Activated naive CD8-positive, alpha-beta T cell treated with anti-CD3 and anti-CD28 coated beads, Interleukin-2, amount 10 ng/mL, durations not matched to agents 7 days and 5 days (primary cell): Measurements from ENCODE around the gene TRDN. TPM values are rescaled to one million over a fixed set of nuclear protein-coding genes. Genes with fewer than 3 reads are reported as not detected.

Experiments
- ATAC-seq: fragments of 150-1000 bp; cut with Tn5 transposase; one replicate; pipeline ENCODE4 v1.10.0; 2021; ENCODE audit warnings: low read depth, moderate library complexity
- POLR2A ChIA-PET: fragments of 350-600 bp; sonication (Branson Sonifier 250); formaldehyde crosslinking; loops from one replicate; lab custom pipeline; 2021; ENCODE audit warnings: antibody characterized with exemption; lab: Charles Lee
- DNase-seq: peaks from one replicate; pipeline ENCODE4 v3.0.0; 2021
- H3K27ac Mint-ChIP-seq: one replicate; pipeline ENCODE4 v1.8.0; 2022; ENCODE audit warnings: mild to moderate bottlenecking, mixed read lengths
- H3K27me3 Mint-ChIP-seq: one replicate; pipeline ENCODE4 v1.8.0; 2022; ENCODE audit warnings: mild to moderate bottlenecking, moderate library complexity, mixed read lengths
- H3K36me3 Mint-ChIP-seq: one replicate; pipeline ENCODE4 v1.8.0; 2021; ENCODE audit warnings: mild to moderate bottlenecking, mixed read lengths
- H3K4me1 Mint-ChIP-seq: one replicate; pipeline ENCODE4 v1.8.0; 2021; ENCODE audit warnings: mixed read lengths
- H3K4me3 Mint-ChIP-seq: one replicate; pipeline ENCODE4 v1.8.0; 2022; ENCODE audit warnings: mild to moderate bottlenecking, moderate library complexity, mixed read lengths
- H3K9me3 Mint-ChIP-seq: one replicate; pipeline ENCODE4 v1.8.0; 2021; ENCODE audit warnings: mixed read lengths
- total RNA-seq, 2 experiments: library from RNA; stranded (reverse); gene quantifications; one replicate each; pipeline ENCODE4 v1.2.3, GENCODE V29; 2021

TRDN gene
- total RNA-seq, 2 experiments from 2014 or later, result not detected

GRCh38 chr6:123529843-123530242 lies 106.9 kb downstream of the TRDN start:
- Mint-ChIP-seq H3K4me1 (no peaks in the 10 kb centered on the region), H3K27ac (no peak overlapping the region), H3K27me3 (no peaks in the 10 kb centered on the region), H3K9me3 (peaks cover 1% of the 10 kb centered on the region), H3K4me3 (no peak overlapping the region), H3K36me3 (no peaks in the 10 kb centered on the region)
- no peak for ATAC-seq
- POLR2A ChIA-PET, result no interaction called here
- DNase-seq, result no peak

- ATAC-seq (no peak), DNase-seq (no peak)
- POLR2A ChIA-PET, result no interaction called here
- no peak overlapping the region for H3K27ac Mint-ChIP-seq
- H3K27me3 Mint-ChIP-seq, result no peaks in the 10 kb centered on the region
- H3K36me3 Mint-ChIP-seq, result no peaks in the 10 kb centered on the region
- no peaks in the 10 kb centered on the region for H3K4me1 Mint-ChIP-seq
- peaks cover 1% of the 10 kb centered on the region for H3K9me3 Mint-ChIP-seq
- H3K4me3 Mint-ChIP-seq, result no peak overlapping the region
Observed at GRCh38 chr6:123529058-123529457, 107.7 kb downstream of the TRDN start.

- DNase-seq (no peak), ATAC-seq (no peak)
- Mint-ChIP-seq H3K9me3 (peaks cover 1% of the 10 kb centered on the region), H3K27ac (no peak overlapping the region), H3K36me3 (no peaks in the 10 kb centered on the region), H3K4me3 (no peak overlapping the region), H3K27me3 (no peaks in the 10 kb centered on the region), H3K4me1 (no peaks in the 10 kb centered on the region)
- POLR2A ChIA-PET, result no interaction called here
Observed at GRCh38 chr6:123527406-123527805, 109.3 kb downstream of the TRDN start.

- Mint-ChIP-seq H3K27ac (no peak overlapping the region), H3K36me3 (no peaks in the 10 kb centered on the region), H3K27me3 (no peaks in the 10 kb centered on the region), H3K9me3 (peaks cover 1% of the 10 kb centered on the region), H3K4me3 (no peak overlapping the region), H3K4me1 (no peaks in the 10 kb centered on the region)
- POLR2A ChIA-PET, result no interaction called here
- ATAC-seq (no peak), DNase-seq (no peak)
Observed at GRCh38 chr6:123526128-123526527, 110.6 kb downstream of the TRDN start.

- Mint-ChIP-seq H3K27ac (no peak overlapping the region), H3K4me1 (no peaks in the 10 kb centered on the region), H3K27me3 (no peaks in the 10 kb centered on the region), H3K9me3 (peaks cover 1% of the 10 kb centered on the region), H3K4me3 (no peak overlapping the region), H3K36me3 (no peaks in the 10 kb centered on the region)
- POLR2A ChIA-PET, result no interaction called here
- DNase-seq, result no peak
- no peak for ATAC-seq
Observed at GRCh38 chr6:123524781-123525180, 112.0 kb downstream of the TRDN start.

- DNase-seq (no peak), ATAC-seq (no peak)
- no peaks in the 10 kb centered on the region for H3K36me3 Mint-ChIP-seq
- H3K4me1 Mint-ChIP-seq, result no peaks in the 10 kb centered on the region
- H3K9me3 Mint-ChIP-seq, result no peaks in the 10 kb centered on the region
- no peak overlapping the region for H3K4me3 Mint-ChIP-seq
- POLR2A ChIA-PET, result no interaction called here
- no peak overlapping the region for H3K27ac Mint-ChIP-seq
- no peaks in the 10 kb centered on the region for H3K27me3 Mint-ChIP-seq
Observed at GRCh38 chr6:123520217-123520616, 116.5 kb downstream of the TRDN start.

GRCh38 chr6:123519189-123519505 lies 117.6 kb downstream of the TRDN start:
- H3K27me3 Mint-ChIP-seq, result no peaks in the 10 kb centered on the region
- no peaks in the 10 kb centered on the region for H3K36me3 Mint-ChIP-seq
- H3K4me1 Mint-ChIP-seq, result no peaks in the 10 kb centered on the region

GRCh38 chr6:123518441-123519188 lies 118.1 kb downstream of the TRDN start:
- Mint-ChIP-seq H3K4me1 (no peaks in the 10 kb centered on the region), H3K36me3 (no peaks in the 10 kb centered on the region), H3K4me3 (no peak overlapping the region), H3K27ac (no peak overlapping the region), H3K9me3 (no peaks in the 10 kb centered on the region), H3K27me3 (no peaks in the 10 kb centered on the region)
- POLR2A ChIA-PET, result no interaction called here
- ATAC-seq (no peak), DNase-seq (no peak)

More at GRCh38 chr6:123519189-123519505, 117.6 kb downstream of the TRDN start:
- ATAC-seq (no peak), DNase-seq (no peak)
- Mint-ChIP-seq H3K27ac (no peak overlapping the region), H3K9me3 (no peaks in the 10 kb centered on the region), H3K4me3 (no peak overlapping the region)
- POLR2A ChIA-PET, result no interaction called here

- DNase-seq (no peak), ATAC-seq (no peak)
- no peaks in the 10 kb centered on the region for H3K4me1 Mint-ChIP-seq
- no peaks in the 10 kb centered on the region for H3K27me3 Mint-ChIP-seq
- POLR2A ChIA-PET, result no interaction called here
- H3K36me3 Mint-ChIP-seq, result no peaks in the 10 kb centered on the region
- no peak overlapping the region for H3K27ac Mint-ChIP-seq
- no peak overlapping the region for H3K4me3 Mint-ChIP-seq
- H3K9me3 Mint-ChIP-seq, result no peaks in the 10 kb centered on the region
Observed at GRCh38 chr6:123515715-123516114, 121.0 kb downstream of the TRDN start.

GRCh38 chr6:123509112-123509511 lies 127.6 kb downstream of the TRDN start:
- Mint-ChIP-seq H3K27me3 (no peaks in the 10 kb centered on the region), H3K4me3 (no peak overlapping the region), H3K27ac (no peak overlapping the region), H3K36me3 (no peaks in the 10 kb centered on the region), H3K9me3 (peaks cover 1% of the 10 kb centered on the region), H3K4me1 (no peaks in the 10 kb centered on the region)
- DNase-seq, result no peak
- no peak for ATAC-seq
- POLR2A ChIA-PET, result no interaction called here

GRCh38 chr6:123508290-123508689 lies 128.5 kb downstream of the TRDN start:
- Mint-ChIP-seq H3K4me3 (no peak overlapping the region), H3K27me3 (no peaks in the 10 kb centered on the region), H3K27ac (no peak overlapping the region), H3K9me3 (peaks cover 1% of the 10 kb centered on the region), H3K36me3 (no peaks in the 10 kb centered on the region), H3K4me1 (no peaks in the 10 kb centered on the region)
- ATAC-seq (no peak), DNase-seq (no peak)
- POLR2A ChIA-PET, result no interaction called here

GRCh38 chr6:123507582-123507981 lies 129.2 kb downstream of the TRDN start:
- POLR2A ChIA-PET, result no interaction called here

GRCh38 chr6:123503619-123504018 lies 133.1 kb downstream of the TRDN start:
- Mint-ChIP-seq H3K4me1 (no peaks in the 10 kb centered on the region), H3K4me3 (no peak overlapping the region), H3K27ac (no peak overlapping the region), H3K36me3 (no peaks in the 10 kb centered on the region), H3K9me3 (peaks cover 1% of the 10 kb centered on the region), H3K27me3 (no peaks in the 10 kb centered on the region)
- no peak for ATAC-seq
- DNase-seq, result no peak
- POLR2A ChIA-PET, result no interaction called here

More at GRCh38 chr6:123507582-123507981, 129.2 kb downstream of the TRDN start:
- ATAC-seq (no peak), DNase-seq (no peak)
- Mint-ChIP-seq H3K36me3 (no peaks in the 10 kb centered on the region), H3K27me3 (no peaks in the 10 kb centered on the region), H3K9me3 (peaks cover 1% of the 10 kb centered on the region), H3K4me1 (no peaks in the 10 kb centered on the region), H3K27ac (no peak overlapping the region), H3K4me3 (no peak overlapping the region)

GRCh38 chr6:123497025-123497424 lies 139.7 kb downstream of the TRDN start:
- ATAC-seq (no peak), DNase-seq (no peak)
- no peak overlapping the region for H3K4me3 Mint-ChIP-seq
- H3K36me3 Mint-ChIP-seq, result no peaks in the 10 kb centered on the region
- H3K4me1 Mint-ChIP-seq, result no peaks in the 10 kb centered on the region
- H3K9me3 Mint-ChIP-seq, result no peaks in the 10 kb centered on the region
- H3K27me3 Mint-ChIP-seq, result no peaks in the 10 kb centered on the region
- POLR2A ChIA-PET, result no interaction called here
- H3K27ac Mint-ChIP-seq, result no peak overlapping the region
